Gastroesophageal sphincter (tissue), 3 donors: ENCODE data around the gene S100A16.

ENCODE experiments used
- CTCF ChIP-seq, 4 experiments: fragments of 200-600 bp in 2 of 4; fragments of 450-650 bp in 2 of 4; sonication (generic) in 1 of 4; IDR thresholded peaks; one replicate each; pipeline ENCODE4 v1.5.1; 2017 to 2019; ENCODE audit warnings: antibody characterized with exemption in 4 of 4, mild to moderate bottlenecking in 2 of 4, moderate library complexity in 2 of 4
- EP300 ChIP-seq: sonication (generic); formaldehyde crosslinking; IDR thresholded peaks from one replicate; pipeline ENCODE4 v1.6.1; 2017; ENCODE audit warnings: antibody characterized with exemption, mild to moderate bottlenecking
- POLR2A ChIP-seq, 2 donors: fragments of 450-650 bp; IDR thresholded peaks; one replicate each; pipeline ENCODE4 v1.6.1; 2017; ENCODE audit warnings: antibody characterized with exemption in 2 of 2, mild to moderate bottlenecking in 2 of 2, moderate library complexity in 1 of 2
- POLR2AphosphoS5 ChIP-seq: sonication (generic); formaldehyde crosslinking; IDR thresholded peaks from one replicate; pipeline ENCODE4 v1.6.1; 2017; ENCODE audit warnings: antibody characterized with exemption

DNA sequence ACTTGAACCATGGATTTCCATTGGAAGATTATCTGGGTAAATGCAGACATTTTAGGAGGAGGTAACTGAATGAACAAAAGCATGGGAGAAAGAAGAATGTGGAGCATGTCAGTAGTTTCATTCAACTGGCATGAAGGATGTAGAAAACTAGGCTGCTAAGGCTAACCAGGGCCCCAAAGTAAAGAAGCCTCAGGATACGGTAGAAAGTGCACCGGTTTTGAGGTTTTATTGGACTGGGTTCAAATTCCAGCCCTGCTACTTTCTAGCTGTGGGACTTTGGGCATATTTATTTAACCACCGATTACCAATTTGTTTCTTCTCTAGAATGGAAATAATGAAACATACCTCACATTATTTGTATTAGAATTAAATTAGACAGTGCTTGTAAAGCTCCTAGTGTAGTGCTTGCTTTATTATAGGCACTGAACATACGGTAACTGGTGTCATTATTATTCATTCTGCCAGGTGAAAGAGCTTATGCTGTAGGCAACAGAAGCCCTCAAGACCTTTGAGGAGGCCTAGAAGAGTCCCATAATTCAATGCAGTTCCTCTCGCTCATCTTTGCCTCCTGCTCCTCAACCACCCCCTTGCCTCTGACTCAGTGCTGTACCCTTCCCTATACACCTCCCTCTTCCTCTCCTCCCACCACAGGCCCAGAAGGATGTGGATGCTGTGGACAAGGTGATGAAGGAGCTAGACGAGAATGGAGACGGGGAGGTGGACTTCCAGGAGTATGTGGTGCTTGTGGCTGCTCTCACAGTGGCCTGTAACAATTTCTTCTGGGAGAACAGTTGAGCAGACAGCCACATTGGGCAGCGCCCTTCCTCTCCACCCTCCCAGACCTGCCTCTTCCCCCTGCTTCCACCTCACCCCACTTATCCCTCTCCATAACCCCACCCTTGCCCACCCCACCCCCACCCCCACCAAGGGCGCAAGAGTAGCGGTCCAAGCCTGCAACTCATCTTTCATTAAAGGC is 18.4 kb upstream of the S100A16 start:
- no peak for TF ChIP-seq CTCF (IDR thresholded peaks at IDR 0.05)
- TF ChIP-seq POLR2A (IDR thresholded peaks at IDR 0.05): no peak
- no peak for TF ChIP-seq POLR2AphosphoS5
- TF ChIP-seq EP300: no peak
